NOMO-1 treated with dmso at 0.1 percent for 144 hours (cell line): Measurements from ENCODE around the gene TRIM16.
"Not testable (repeated sequence)": the region's sequence is repeated elsewhere in the genome, so short reads cannot be mapped to it uniquely, and the experiment has no call there.

Experiments
- DNase-seq: peaks from one replicate; lab custom pipeline; 2025; ENCODE audit not compliant: unreplicated experiment; lab: John Stamatoyannopoulos, UW

Gene TRIM16

DNA sequence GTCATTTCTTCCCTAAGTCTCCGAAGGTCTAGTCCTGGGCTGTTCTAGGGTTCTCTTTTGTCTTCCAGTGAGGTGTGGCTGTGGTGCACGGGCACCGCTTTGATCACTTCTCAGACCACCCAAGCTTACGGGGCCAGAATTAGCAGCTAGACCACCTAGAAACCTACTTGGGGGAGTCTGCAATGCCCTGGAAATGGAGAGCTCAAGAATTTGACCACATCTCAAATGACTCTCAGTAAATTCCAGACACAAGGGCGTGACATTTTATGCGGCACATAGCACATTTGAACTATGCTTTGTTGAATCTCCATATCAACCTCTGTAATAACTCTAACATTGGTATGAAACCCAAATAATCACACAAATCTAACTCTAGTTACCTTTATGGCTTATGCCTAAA is 24.9 kb downstream of the TRIM16 start:
- DNase-seq: no peak

DNA sequence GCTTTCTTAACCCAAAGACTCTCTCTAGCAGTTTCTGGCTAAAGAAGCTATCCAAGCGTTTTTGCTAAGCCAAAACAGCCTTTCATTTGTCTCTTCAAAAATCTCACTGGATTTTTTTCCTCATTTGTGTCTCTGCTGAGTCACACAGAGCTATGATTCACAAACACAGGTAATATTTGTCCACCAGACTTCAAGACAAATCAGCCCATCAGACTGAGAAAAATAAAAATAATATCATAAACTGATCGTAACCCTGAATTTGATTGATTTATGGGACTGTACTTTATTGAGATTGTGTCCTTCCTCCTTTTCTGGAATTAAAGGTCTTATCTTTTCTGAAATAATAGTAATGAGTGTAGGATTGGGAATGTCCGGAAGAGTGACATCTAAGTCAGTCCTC is 25.8 kb downstream of the TRIM16 start:
- no peak for DNase-seq

DNA sequence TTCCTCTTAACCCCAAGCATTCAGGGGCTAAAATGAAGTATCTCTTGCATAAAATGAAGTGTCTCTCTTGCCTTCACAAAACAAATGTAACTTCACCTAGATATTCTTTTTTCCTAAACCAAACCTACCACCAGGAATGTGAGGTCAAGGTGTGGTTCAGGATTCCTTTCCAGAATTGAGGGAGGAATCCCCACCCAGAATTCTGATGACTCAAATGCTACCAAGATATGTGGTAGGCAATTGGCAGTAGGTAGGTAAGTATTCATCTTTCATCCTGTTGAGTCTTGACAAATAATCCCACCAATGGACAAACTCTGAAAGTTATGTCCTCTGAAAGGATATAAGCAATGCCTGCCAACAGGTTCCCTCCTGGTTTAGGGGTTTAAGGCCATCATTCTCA is 26.2 kb downstream of the TRIM16 start:
- DNase-seq: no peak

GRCh38 chr17:15654886-15655561 is 29.1 kb downstream of the TRIM16 start:
- DNase-seq: no peak

GRCh38 chr17:15654401-15654800 is 29.7 kb downstream of the TRIM16 start:
- DNase-seq: not testable (repeated sequence)

DNA sequence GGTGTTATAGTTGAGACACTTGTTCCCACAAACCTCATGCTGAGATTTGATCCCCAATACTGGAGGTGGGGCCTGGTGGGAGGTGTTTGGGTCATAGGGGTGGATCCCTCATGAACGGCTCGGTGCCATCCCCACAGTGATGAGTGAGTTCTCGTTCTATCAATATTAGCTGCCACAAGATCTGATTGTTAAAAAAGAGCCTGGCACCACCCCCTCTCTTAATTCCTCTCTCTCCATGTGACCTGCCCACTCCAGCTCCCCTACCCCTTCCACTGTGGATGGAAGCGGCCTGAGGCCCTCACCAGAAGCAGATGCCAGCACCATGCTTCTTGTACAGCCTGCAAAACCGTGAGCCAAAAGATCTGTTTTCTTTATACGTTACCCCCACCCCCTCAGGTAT is 31.2 kb downstream of the TRIM16 start:
- no peak for DNase-seq

GRCh38 chr17:15651583-15652110 is 32.5 kb downstream of the TRIM16 start:
- peak; percentile 94 for DNase-seq

DNA sequence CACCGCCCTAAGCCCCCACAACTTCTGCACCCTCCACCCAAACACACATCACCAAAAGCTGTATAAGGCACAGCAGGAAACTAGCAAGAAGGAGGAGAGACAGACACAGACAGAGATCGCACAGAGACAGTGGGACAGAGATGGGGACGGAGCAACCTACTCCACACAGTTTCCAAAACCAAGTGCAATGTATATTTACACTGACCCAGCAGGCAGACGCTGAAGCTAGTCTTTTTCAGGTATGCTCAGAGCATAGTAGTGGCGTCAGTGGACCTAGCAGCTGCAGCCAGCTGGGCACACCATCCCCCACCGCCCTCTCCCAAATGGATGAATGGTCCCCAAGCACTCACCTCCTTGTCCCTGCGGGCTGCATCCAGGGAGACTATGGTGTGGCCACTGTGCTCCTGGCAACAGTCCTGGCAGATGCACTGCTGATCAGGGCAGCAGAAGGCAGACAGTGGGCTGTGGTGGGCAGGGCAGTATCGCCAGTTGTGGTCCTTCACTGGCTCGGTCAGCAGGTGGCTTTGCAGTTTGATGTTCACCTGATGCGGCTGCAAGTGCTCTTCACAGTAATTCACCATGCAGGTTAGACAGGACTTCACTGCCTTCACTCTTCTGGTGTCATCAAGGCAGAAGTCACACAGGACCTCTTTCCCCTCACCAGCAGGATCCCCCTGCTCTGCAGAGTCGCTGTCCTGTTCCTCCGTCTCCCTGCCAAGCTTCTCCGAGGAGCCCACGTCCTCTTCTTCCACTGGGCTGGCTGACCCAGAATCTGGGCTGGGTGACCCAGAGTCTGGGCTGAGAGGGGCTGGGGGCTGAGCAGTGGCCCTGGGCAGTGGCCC is 33.1 kb downstream of the TRIM16 start:
- no peak for DNase-seq

DNA sequence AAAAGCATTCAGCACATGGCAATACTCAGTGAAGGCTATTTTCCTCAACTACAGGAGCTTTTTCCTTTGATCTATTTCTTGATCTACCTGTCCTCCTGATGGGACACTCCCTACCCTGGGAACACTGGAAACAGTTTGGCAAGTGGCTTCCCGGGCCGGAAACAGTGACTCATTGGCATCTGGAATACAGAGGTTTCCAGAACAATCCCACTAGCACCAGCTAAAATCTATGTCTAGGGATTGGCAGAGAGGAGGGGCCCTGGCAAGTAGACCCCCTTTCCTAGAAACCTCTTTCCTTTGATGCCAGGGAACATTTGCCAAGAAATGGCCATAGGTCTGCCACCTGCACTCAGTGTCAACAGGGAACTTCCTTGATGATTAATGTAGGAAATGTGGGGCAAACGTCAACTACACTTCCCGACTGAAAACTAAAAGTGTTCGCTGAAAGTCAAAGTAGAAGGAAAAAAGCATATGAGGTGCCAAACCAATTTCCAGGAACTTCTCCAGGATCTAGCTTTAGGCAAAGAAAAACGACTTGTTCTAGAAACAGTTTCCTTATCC is 34.2 kb downstream of the TRIM16 start:
- no peak for DNase-seq

DNA sequence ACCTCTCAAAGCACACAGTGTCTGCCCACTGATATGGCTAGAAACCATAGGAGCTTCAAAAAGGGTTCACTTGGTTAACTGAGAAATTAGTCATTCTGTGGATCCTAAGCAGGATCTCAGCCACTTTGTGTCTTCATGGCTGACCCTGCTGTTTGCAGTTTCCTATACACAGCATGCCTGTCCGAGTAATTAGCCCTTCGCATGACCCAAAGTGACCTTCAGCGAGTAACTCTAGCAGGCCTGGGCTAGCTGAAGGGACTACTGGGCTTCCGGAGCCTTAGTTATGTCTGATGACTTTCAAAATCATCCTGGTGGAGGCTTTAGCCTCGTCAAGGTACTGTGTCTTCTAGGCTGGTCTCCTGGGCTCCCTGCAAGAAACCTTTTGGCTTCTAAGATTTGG is 35.7 kb downstream of the TRIM16 start:
- DNase-seq: no peak

- DNase-seq: not testable (repeated sequence)
Observed at GRCh38 chr17:15645942-15646312, 38.2 kb downstream of the TRIM16 start.

GRCh38 chr17:15645099-15645941 is 38.8 kb downstream of the TRIM16 start:
- not testable (repeated sequence) for DNase-seq

GRCh38 chr17:15642505-15643251 is 41.4 kb downstream of the TRIM16 start:
- DNase-seq: not testable (repeated sequence)

GRCh38 chr17:15642014-15642413 is 42.1 kb downstream of the TRIM16 start:
- not testable (repeated sequence) for DNase-seq

GRCh38 chr17:15630930-15631453 is 53.1 kb downstream of the TRIM16 start:
- not testable (repeated sequence) for DNase-seq

DNA sequence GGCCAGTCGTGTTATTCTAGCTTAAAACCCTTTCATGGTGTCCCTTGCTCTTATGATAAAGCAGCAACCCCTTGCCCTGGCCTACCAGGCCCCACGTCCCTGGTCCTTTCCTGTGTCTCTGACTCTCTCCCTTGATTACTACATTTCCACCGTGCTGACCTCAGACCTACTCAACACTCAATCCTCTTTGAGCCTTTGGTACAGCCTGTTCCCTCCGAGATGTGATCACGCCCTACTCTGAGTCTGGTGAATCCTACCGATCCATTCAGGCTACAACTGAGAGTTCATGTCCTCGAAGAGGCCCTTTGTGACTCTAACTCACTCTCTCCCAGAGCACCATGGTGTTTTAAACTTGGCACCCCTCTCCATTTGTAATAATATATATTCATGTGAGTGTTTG is 54.1 kb downstream of the TRIM16 start:
- not testable (repeated sequence) for DNase-seq

DNA sequence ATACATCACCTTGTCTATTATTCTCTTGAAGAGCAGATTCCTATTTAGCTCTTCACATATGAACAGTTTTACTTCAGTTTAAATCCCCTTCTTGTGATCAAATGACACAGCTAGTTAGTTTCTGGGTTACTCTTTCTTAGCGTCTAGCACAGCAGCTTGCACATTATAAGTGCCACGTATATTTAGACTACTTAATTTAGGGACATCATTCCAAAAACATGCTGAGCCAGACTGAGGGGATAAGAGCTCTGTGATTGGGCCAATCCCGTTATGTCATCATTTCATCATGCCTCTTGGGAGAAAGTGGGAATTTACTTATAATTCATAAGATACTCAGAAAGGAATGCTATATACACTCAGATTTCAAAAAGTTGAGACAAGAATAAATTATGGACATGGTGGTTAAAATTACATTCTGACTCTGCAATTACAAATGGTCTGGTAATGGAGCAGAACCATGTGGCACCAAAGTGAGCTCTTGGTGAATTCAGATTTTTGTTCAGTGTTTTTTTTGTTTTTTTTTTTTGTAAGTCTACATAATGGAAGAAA is 60.4 kb downstream of the TRIM16 start:
- DNase-seq: not testable (repeated sequence)

DNA sequence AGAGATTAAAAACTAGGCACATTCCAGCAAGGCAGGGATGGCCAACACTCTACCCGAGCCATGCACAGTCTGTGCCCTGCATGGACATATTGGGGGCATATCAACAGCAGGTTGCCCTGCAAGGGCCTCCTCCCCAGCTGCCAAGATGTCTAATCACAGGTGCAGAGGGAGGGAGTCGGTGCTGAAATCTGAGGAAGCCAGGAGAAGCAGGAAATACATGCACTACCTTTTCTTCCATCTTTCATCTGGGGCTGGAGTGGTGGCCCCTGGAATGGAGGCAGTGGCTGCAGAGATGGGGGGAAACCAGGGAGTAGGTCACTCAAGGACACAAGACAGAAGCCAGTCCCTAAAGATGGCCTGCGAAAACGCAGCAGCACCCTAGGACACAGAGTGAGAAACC is 60.9 kb downstream of the TRIM16 start:
- DNase-seq: not testable (repeated sequence)

DNA sequence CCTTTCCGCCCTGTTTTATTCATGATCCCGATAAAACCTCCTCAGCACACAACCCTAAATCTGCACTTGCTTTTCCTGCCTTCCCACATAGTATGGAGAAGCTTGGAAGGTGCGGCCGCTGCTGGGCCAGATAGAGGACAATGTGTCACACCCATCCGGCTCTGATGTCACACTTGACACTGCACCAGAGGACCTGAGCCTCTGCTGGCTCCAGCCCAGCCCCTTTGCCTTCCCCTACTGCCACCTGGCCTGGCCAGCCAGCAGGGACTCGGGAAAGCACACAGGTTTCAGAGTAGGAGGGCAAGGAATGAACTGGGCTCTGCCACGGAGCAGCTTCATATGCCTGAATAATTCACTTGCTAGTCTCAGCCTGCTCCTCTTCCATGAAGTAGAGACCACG is 62.0 kb downstream of the TRIM16 start:
- DNase-seq: not testable (repeated sequence)
